GM12878 (cell line): Measurements from ENCODE around the gene ANKAR. TPM values are rescaled to one million over a fixed set of nuclear protein-coding genes. Genes with fewer than 3 reads are reported as not detected.

Experiments used
- ATAC-seq: fragments of 200-7000 bp; cut with Tn5 transposase; 3 replicates; pipeline ENCODE4 v1.9.1; 2020; ENCODE audit warnings: mild to moderate bottlenecking, moderate library complexity
- BruUV-seq: library from RNA; stranded (reverse); fragments of 400-500 nt; replicated peaks from 2 replicates; lab custom pipeline; 2021; lab: Mats Ljungman, UMichigan
- CTCF ChIA-PET: fragments of 300-600 bp; sonication (Branson Sonifier 250); formaldehyde crosslinking; extraction: SDS; loops from one replicate; lab custom pipeline; 2021; ENCODE audit warnings: inconsistent platforms; lab: Yijun Ruan, JAX
- POLR2A ChIA-PET: fragments of 350-600 bp; formaldehyde crosslinking; extraction: SDS; loops from one replicate; lab custom pipeline; 2021; ENCODE audit warnings: inconsistent platforms; lab: Charles Lee
- RAD21 ChIA-PET: fragments of 300-600 bp; sonication (Branson Sonifier 250); formaldehyde crosslinking; loops from one replicate; lab custom pipeline; 2023; ENCODE audit warnings: antibody characterized with exemption; ENCODE audit not compliant: unreplicated experiment; lab: Charles Lee
- SMC1A ChIA-PET: fragments of 300-600 bp; sonication (Branson Sonifier 250); formaldehyde crosslinking; loops from one replicate; lab custom pipeline; 2023; ENCODE audit not compliant: unreplicated experiment, uncharacterized antibody; lab: Charles Lee
- DNase-seq: peaks from one replicate; pipeline ENCODE4 v3.0.0-alpha.2; 2011; ENCODE audit warnings: low read depth, low spot score
- FAIRE-seq: peaks from 3 replicates; lab custom pipeline; 2011; peaks lifted over from hg19 to GRCh38; lab: Jason Lieb, UNC
- H2AFZ ChIP-seq: 2 replicates; pipeline ENCODE4 v1.6.0; 2011; ENCODE audit warnings: low read depth, low read length, control low read depth; ENCODE audit not compliant: control insufficient read depth
- H3K27ac ChIP-seq: 2 replicates; pipeline ENCODE4 v1.5.1; 2011; ENCODE audit warnings: control low read depth; ENCODE audit not compliant: control insufficient read depth, insufficient read depth
- H3K27me3 ChIP-seq, 2 experiments: replicated peaks in 1 of 2; 2 replicates each; pipeline versions ENCODE4 v1.6.0 to v1.6.1; 2011; ENCODE audit warnings: low read length in 1 of 2; ENCODE audit not compliant: control insufficient read depth in 2 of 2, insufficient read depth in 2 of 2
- H3K36me3 ChIP-seq, 2 experiments: 2 replicates each; pipeline ENCODE4 v1.5.1; 2011; ENCODE audit warnings: low read length in 1 of 2; ENCODE audit not compliant: control insufficient read depth in 2 of 2, insufficient read depth in 2 of 2
- H3K4me1 ChIP-seq: 2 replicates; pipeline ENCODE4 v1.6.1; 2011; ENCODE audit warnings: mild to moderate bottlenecking, low read length, moderate library complexity, mixed read lengths; ENCODE audit not compliant: control insufficient read depth, insufficient read depth
- H3K4me2 ChIP-seq: 2 replicates; pipeline ENCODE4 v1.6.0; 2011; ENCODE audit warnings: control low read depth; ENCODE audit not compliant: control insufficient read depth, insufficient read depth
- H3K4me3 ChIP-seq: fragments of 200-600 bp; sonication (generic); 2 replicates; pipeline ENCODE4 v1.5.1; 2016
- H3K79me2 ChIP-seq: 2 replicates; pipeline ENCODE4 v1.6.0; 2011; ENCODE audit warnings: low read length; ENCODE audit not compliant: control insufficient read depth, insufficient read depth
- H3K9ac ChIP-seq: 2 replicates; pipeline ENCODE4 v1.8.0; 2011; ENCODE audit warnings: low read length, control low read depth, mixed read lengths; ENCODE audit not compliant: control insufficient read depth, insufficient read depth
- H3K9me3 ChIP-seq: replicated peaks from 3 replicates; pipeline ENCODE4 v1.5.1; 2011; ENCODE audit warnings: mild to moderate bottlenecking, low read length; ENCODE audit not compliant: control insufficient read depth, insufficient read depth
- H4K20me1 ChIP-seq: 2 replicates; pipeline ENCODE4 v1.6.0; 2011; ENCODE audit not compliant: control insufficient read depth, insufficient read depth
- HDGF ChIP-seq: fragments of 450-650 bp; IDR thresholded peaks from 2 replicates; pipeline ENCODE4 v1.6.1; 2016; ENCODE audit warnings: antibody characterized with exemption
- RELA ChIP-seq: fragments of 450-650 bp; IDR thresholded peaks from 2 replicates; pipeline ENCODE4 v1.8.0; 2014; ENCODE audit warnings: borderline replicate concordance; ENCODE audit not compliant: partially characterized antibody
- YBX1 ChIP-seq: fragments of 450-650 bp; IDR thresholded peaks from 2 replicates; pipeline ENCODE4 v1.6.1; 2016; ENCODE audit warnings: antibody characterized with exemption
- WGBS: methylation state at CpG from one replicate; pipeline ENCODE4 v1.1.6; 2016; ENCODE audit warnings: low lambda C conversion rate; ENCODE audit not compliant: insufficient replicate concordance, insufficient coverage; ENCODE audit errors: missing lambda C conversion rate; 5-methylcytosine and 5-hydroxymethylcytosine counted together
- in situ Hi-C: fragments of 300-500 bp; cut with MboI; formaldehyde crosslinking; loops from 9 replicates; pipeline ENCODE4 v1.14.3; 2018; ENCODE audit warnings: mixed read lengths
- intact Hi-C: fragments of 100-400 bp; cut with micrococcal nuclease; formaldehyde crosslinking; loops from one replicate; pipeline ENCODE4 v1.14.2; 2022; ENCODE audit not compliant: unreplicated experiment
- polyA plus RNA-seq, 11 experiments: library from polyadenylated mRNA; depleted of rRNA in 4 of 11; unstranded in 6 of 11; stranded (reverse) in 5 of 11; fragments of >200 nt; fragmentation: Nextera tagmentation in 4 of 11; fragmentation: Illumina TruSeq in 1 of 11; extraction: Ambion mirVana in 4 of 11; extraction: Trizol in 1 of 11; gene quantifications; 1 replicate in 1 of 11; 2 replicates in 10 of 11; pipeline versions ENCODE4 v1.2.1 to v1.2.3, GENCODE V29; 2011 to 2016; ENCODE audit warnings: inconsistent platforms in 2 of 11, missing spikeins in 2 of 11, low read depth in 1 of 11
- total RNA-seq, 4 experiments: library from RNA; depleted of rRNA in 3 of 4; stranded (reverse); fragments of >200 nt in 3 of 4; fragmentation: Illumina TruSeq in 1 of 4; extraction: Trizol in 1 of 4; gene quantifications; 2 replicates each; pipeline versions ENCODE4 v1.2.1 to v1.2.3, GENCODE V29; 2013 to 2021
- TF ChIP-seq, protein P1 (sequence below): fragments of 450-650 bp; IDR thresholded peaks from 2 replicates; pipeline ENCODE4 v1.6.1; 2017; ENCODE audit warnings: low read depth, mild to moderate bottlenecking, moderate library complexity

Gene ANKAR
- total and polyA plus RNA-seq, 10 of the 15 experiments (the other 5 are each of a cell fraction or from before 2014, with no cell fraction given): 1.3 to 4.2 (median 2.7) TPM

- TF ChIP-seq, protein P1, sequence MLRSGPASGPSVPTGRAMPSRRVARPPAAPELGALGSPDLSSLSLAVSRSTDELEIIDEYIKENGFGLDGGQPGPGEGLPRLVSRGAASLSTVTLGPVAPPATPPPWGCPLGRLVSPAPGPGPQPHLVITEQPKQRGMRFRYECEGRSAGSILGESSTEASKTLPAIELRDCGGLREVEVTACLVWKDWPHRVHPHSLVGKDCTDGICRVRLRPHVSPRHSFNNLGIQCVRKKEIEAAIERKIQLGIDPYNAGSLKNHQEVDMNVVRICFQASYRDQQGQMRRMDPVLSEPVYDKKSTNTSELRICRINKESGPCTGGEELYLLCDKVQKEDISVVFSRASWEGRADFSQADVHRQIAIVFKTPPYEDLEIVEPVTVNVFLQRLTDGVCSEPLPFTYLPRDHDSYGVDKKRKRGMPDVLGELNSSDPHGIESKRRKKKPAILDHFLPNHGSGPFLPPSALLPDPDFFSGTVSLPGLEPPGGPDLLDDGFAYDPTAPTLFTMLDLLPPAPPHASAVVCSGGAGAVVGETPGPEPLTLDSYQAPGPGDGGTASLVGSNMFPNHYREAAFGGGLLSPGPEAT: no peak
Observed at GRCh38 chr2:189625636-189626035, 48.8 kb upstream of the ANKAR start (continued).

DNA sequence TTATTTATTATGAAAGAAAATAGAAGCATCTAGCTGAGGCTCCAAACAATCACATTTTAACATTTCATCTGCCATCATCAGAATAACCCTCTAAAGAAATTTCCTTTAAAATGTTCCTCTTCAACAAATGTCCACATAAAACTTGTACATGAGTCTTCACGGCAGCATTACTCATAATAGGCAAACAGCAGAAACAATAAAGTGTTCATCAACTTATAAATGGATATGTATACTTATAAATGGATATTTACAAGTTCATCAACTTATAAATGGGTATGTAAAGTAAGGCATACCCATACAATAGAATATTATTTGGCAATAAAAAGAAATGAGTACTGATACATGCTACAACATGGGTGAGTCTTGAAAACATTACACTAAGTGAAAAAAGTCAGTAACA, 46.7 kb upstream of the ANKAR start:
- H3K79me2 ChIP-seq: no peaks in the 10 kb centered on the region
- RAD21 ChIA-PET: no interaction called here
- no TSS peak for BruUV-seq
- no peaks in the 10 kb centered on the region for H3K27me3 ChIP-seq
- H4K20me1 ChIP-seq: no peaks in the 10 kb centered on the region
- no peak overlapping the region for H3K4me2 ChIP-seq
- no peak overlapping the region for H3K27ac ChIP-seq
- H3K36me3 ChIP-seq: no peaks in the 10 kb centered on the region
- SMC1A ChIA-PET: interaction anchor here (1.1 to 1.5 kb wide), 2 partner anchors 12 to 14 kb away, joined by 3 to 5 read pairs; no protein-coding TSS in a partner anchor
- ATAC-seq (no peak), DNase-seq (no peak), FAIRE-seq (no peak)
- no peaks in the 10 kb centered on the region for H3K4me1 ChIP-seq
- WGBS: 95% methylated on average over 1 of the region's 1 CpG
- TF ChIP-seq, protein P1: no peak
- TF ChIP-seq YBX1: no peak
- no peak for TF ChIP-seq HDGF
- no peak for TF ChIP-seq RELA
- no peak overlapping the region for H2AFZ ChIP-seq
- POLR2A ChIA-PET: no interaction called here
- no peak overlapping the region for H3K9ac ChIP-seq
- H3K4me3 ChIP-seq: no peak overlapping the region
- in situ Hi-C loops (no loop called here), intact Hi-C loops (no loop called here)
- H3K9me3 ChIP-seq: no peaks in the 10 kb centered on the region
- CTCF ChIA-PET: interaction anchor here (1.1 kb wide), 1 partner anchor 13 kb away, joined by 3 read pairs; no protein-coding TSS in a partner anchor
